Lower leg skin (tissue), 3 donors: ENCODE data around the gene ARID1B.

ENCODE experiments used
- CTCF ChIP-seq, 3 donors: fragments of 450-650 bp; IDR thresholded peaks; one replicate each; pipeline ENCODE4 v1.5.1; 2016; ENCODE audit warnings: antibody characterized with exemption in 3 of 3, mild to moderate bottlenecking in 3 of 3, moderate library complexity in 2 of 3
- POLR2A ChIP-seq, 2 donors: fragments of 450-650 bp; IDR thresholded peaks; one replicate each; pipeline ENCODE4 v1.6.1; 2016 to 2017; ENCODE audit warnings: antibody characterized with exemption in 2 of 2, mild to moderate bottlenecking in 1 of 2, moderate library complexity in 1 of 2

GRCh38 chr6:156840136-156840535, 63.0 kb downstream of the ARID1B start:
- TF ChIP-seq CTCF (IDR thresholded peaks at IDR 0.05): no peak
- TF ChIP-seq POLR2A (IDR thresholded peaks at IDR 0.05): no peak
